Right renal cortex interstitium (tissue), 3 donors: ENCODE data around the gene ATG9B. TPM values are rescaled to one million over a fixed set of nuclear protein-coding genes. Genes with fewer than 3 reads are reported as not detected.

ENCODE experiments used
- DNase-seq, 3 donors: peaks; one replicate each; pipeline ENCODE4 v3.0.0-alpha.2; 2013; ENCODE audit warnings: low read depth in 3 of 3, low spot score in 2 of 3
- polyA plus RNA-seq, 3 donors: library from polyadenylated mRNA; unstranded; fragments of 120-200 nt; gene quantifications; one replicate each; pipeline ENCODE4 v1.2.1, GENCODE V29; 2013; ENCODE audit not compliant: insufficient read length in 3 of 3

Gene ATG9B
- polyA plus RNA-seq, 3 donors: 0.99 to 2.3 (median 2.2) TPM

- DNase-seq: no peak
Measured at GRCh38 chr7:150988230-150989226, 35.8 kb downstream of the ATG9B start.

GRCh38 chr7:150986556-150986955 lies 37.7 kb downstream of the ATG9B start:
- DNase-seq: no peak

GRCh38 chr7:150986099-150986512 lies 38.2 kb downstream of the ATG9B start:
- no peak for DNase-seq

GRCh38 chr7:150983893-150984368 lies 40.4 kb downstream of the ATG9B start:
- no peak for DNase-seq

- no peak for DNase-seq
Measured at GRCh38 chr7:150982351-150982750, 41.9 kb downstream of the ATG9B start.

GRCh38 chr7:150981644-150982043 lies 42.6 kb downstream of the ATG9B start:
- DNase-seq: no peak

- no peak for DNase-seq
Measured at GRCh38 chr7:150980663-150981062, 43.6 kb downstream of the ATG9B start.

- no peak for DNase-seq
Measured at GRCh38 chr7:150979713-150980390, 44.4 kb downstream of the ATG9B start.

GRCh38 chr7:150978126-150978789 lies 46.0 kb downstream of the ATG9B start, which contains the start of gene KCNH2:
KCNH2 (minus strand) TSS chr7:150978321; CDS start chr7:150977913, 408 bp downstream.
- no peak for DNase-seq

GRCh38 chr7:150977382-150978125 lies 46.7 kb downstream of the ATG9B start:
- no peak for DNase-seq

GRCh38 chr7:150976529-150977381 lies 47.5 kb downstream of the ATG9B start:
- no peak for DNase-seq

GRCh38 chr7:150975536-150976319 lies 48.6 kb downstream of the ATG9B start:
- DNase-seq: no peak

- DNase-seq: no peak
Measured at GRCh38 chr7:150974468-150975391, 49.6 kb downstream of the ATG9B start.

GRCh38 chr7:150973571-150974451 lies 50.5 kb downstream of the ATG9B start:
- DNase-seq: no peak

GRCh38 chr7:150972741-150973140 lies 51.6 kb downstream of the ATG9B start:
- DNase-seq: no peak

- DNase-seq: no peak
Measured at GRCh38 chr7:150972023-150972468, 52.2 kb downstream of the ATG9B start.
